Measurements from ENCODE around the gene MEX3D. TPM values are rescaled to one million over a fixed set of nuclear protein-coding genes. Genes with fewer than 3 reads are reported as not detected.

Gene MEX3D
- total RNA-seq, 1 experiment from 2014 or later = 105 TPM

DNA sequence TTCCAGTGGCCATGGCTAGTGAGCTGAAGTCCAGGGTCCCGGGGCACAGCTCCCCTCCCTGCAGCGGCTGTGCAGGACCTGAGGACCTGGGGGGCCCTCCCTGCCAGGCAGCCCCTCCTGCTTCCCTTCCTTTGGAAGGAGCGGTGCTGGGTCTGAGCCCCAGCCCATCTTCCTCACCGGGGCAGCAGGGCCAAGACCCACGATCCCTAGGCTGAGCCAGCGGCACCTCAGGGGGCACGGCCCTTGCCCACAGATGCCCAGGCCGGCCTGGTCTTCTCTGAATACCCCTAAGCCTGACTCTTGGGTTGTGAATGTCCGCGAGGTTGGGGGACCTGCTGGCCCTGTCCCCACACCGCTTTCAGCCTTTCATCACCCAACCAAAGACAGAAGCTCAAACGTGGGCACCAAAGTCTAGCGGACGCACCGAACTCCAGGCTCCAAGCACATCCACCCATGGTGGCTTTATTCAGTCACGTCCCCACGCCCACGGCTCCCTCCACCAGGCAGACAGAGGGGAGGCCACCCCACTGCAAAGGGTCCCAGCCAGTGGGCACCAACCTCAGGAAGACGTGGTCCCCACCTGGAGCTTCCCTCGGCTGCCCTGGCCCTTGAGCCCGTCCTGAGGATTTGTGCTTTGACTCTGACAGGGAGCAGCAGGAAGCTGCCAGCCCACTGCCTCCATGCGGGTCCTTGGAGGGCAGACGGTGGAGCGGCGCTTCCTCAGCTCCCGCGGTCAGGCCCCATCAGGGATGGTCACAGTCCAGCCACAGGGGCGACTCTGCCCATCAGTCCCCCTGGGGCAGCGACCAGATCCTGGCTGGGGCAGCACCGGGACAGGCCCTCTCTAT lies 8.3 kb upstream of the MEX3D start:
- in situ Hi-C loops (cut with HindIII; ENCODE audit: low sequenced_read_pairs) = no loop called here
- no peak for DNase-seq (ENCODE audit: low spot score)

- DNase-seq (ENCODE audit: low spot score) = no peak
- in situ Hi-C loops (cut with HindIII; ENCODE audit: low sequenced_read_pairs) = no loop called here
Observed at GRCh38 chr19:1575323-1576241, 7.5 kb upstream of the MEX3D start.

- no peak for DNase-seq (ENCODE audit: low spot score)
- in situ Hi-C loops (cut with HindIII; ENCODE audit: low sequenced_read_pairs) = no loop called here
Observed at GRCh38 chr19:1574354-1575136, 6.4 kb upstream of the MEX3D start.

DNA sequence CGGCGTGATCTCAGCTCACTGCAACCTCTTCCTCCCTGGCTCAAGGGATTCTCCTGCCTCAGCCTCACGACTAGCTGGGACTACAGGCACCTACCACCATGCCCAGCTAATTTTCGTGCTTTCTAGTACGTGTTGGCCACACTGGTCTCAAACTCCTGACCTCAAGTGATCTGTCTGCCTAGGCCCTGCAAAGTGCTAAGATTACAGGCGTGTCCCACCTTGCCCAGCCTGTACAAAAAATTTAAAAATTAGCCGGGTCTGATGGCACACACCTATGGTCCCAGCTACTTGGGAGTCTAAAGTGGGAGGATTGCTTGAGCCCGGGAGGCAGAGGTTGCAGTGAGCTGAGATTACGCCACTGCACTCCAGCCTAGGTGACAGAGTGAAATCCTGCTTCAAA lies 4.7 kb upstream of the MEX3D start:
- in situ Hi-C loops (cut with HindIII; ENCODE audit: low sequenced_read_pairs) = no loop called here
- no peak for DNase-seq (ENCODE audit: low spot score)

DNA sequence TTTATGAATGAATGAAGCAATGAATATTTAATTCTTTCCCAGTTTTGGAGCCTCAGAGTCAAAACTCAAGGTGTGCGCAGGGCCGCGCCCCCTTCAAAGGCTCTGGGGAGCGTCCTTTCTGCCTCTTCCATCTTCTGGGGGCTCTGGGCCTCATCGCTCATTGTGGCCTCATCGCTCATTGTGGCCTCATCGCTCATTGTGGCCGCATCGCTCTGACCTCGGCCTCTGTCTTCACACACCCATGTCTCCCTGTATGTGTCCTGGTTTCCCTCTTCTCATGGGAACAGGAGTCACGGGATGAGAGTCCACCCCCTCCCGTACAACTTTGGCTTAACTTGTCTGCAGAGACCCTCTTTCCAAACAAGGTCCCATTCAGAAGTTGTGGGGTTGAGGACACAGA lies 3.2 kb upstream of the MEX3D start:
- in situ Hi-C loops (cut with HindIII; ENCODE audit: low sequenced_read_pairs) = no loop called here
- DNase-seq (ENCODE audit: low spot score) = no peak

- in situ Hi-C loops (cut with HindIII; ENCODE audit: low sequenced_read_pairs) = no loop called here
- DNase-seq (ENCODE audit: low spot score) = no peak
Observed at GRCh38 chr19:1570836-1571235, 2.7 kb upstream of the MEX3D start.

DNA sequence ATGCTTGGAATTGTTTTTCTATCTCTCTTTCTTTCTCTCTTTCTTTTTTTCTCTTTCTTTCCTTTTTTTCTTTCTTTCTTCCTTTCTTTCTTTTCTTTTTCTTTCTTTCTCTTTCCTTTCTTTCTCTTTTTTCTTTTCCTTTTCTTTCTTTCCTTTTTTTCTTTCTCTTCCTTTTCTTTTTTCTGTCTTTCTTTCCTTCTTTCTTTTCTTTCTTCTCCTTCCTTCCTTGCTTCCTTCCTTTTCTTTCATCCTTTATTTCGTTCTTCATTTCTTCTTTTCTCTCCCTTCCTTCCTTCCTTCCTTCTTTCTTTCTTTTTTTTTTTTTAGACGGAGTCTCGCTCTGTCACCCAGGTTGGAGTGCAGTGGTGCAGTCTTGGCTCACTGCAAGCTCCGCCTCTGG lies 1.9 kb upstream of the MEX3D start:
- DNase-seq (ENCODE audit: low spot score) = no peak
- in situ Hi-C loops (cut with HindIII; ENCODE audit: low sequenced_read_pairs) = no loop called here

DNA sequence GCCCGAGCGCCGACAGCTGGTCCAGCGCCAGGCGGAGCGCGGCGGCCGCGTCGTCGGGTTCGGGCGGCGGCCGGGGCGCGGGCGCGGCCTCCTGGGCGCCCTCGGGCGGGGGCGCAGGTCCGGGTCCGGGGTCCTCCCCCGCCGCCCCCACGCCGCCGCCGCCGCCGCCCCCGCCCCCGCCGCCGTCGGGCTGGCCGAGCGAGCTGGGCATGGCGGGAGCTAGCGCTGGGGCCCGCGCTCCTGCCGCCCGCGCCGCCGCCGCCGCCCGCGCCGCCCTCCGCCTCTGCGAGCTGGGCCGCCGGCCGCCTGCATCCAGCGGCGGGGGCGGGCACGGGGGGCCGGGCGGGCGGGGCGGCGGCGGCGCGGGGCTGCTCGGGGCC lies 287 bp downstream of the MEX3D start:
- in situ Hi-C loops (cut with HindIII; ENCODE audit: low sequenced_read_pairs) = no loop called here
- no peak for DNase-seq (ENCODE audit: low spot score)

DNA sequence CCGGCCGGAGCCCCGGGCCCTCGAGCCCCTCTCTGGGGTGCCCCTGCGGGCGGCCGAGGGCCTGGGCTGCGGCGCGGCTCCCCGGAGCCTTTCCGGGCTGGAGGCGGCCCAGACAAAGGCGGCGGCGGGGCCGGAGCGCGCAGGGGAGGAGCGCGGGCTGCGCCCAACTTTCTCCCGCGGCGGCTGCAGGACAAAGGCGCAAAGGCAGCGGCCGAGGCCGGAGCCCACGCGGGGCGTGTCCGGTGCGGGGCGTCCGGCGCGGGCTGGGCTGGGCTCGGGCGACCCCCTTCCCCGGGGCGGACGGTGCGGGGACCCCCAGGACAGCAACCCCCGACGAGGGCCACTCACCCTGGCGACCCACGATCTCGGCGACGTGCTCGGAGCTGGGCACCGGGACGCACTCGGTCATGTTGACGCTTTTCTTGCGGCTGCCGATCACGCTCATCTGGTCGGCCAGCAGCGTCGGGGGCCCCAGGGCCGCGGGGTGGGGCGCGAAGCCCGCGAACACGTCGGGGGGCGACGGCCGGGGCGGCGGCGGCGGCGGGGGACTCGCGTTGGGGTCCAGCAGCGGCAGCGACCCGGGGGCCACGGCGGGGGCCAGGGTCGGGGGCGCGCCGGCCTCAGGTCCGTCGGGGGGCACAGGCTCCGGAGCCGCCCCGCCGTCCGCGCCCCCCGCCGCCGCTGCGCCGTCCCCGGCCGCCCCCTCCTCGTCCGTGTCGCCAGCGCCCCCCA lies 843 bp downstream of the MEX3D start:
- in situ Hi-C loops (cut with HindIII; ENCODE audit: low sequenced_read_pairs) = no loop called here
- DNase-seq (ENCODE audit: low spot score) = no peak

GRCh38 chr19:1566392-1567115 lies 1.6 kb downstream of the MEX3D start:
- peak; percentile 53 for DNase-seq (ENCODE audit: low spot score)
- in situ Hi-C loops (cut with HindIII; ENCODE audit: low sequenced_read_pairs) = no loop called here

DNA sequence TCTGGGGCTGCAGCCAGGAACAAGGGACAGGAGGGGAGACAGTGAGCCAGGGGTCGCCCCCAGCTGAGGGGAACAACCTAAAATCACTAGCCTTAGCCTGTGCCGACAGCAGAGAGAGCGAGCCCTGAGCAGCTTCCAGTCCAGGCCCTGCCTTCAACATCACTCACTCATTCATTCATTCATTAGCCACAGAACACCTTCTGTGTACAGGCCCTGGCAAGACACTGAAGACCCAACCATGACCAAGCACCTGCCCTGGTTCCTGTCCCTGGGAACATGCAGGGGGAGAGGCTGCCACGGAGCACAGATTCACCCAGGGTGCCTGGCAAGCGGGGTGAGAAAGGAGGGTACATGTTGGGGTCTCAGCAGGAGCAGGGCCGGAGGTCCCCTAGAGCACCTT lies 4.9 kb downstream of the MEX3D start:
- no peak for DNase-seq (ENCODE audit: low spot score)
- in situ Hi-C loops (cut with HindIII; ENCODE audit: low sequenced_read_pairs) = no loop called here

DNA sequence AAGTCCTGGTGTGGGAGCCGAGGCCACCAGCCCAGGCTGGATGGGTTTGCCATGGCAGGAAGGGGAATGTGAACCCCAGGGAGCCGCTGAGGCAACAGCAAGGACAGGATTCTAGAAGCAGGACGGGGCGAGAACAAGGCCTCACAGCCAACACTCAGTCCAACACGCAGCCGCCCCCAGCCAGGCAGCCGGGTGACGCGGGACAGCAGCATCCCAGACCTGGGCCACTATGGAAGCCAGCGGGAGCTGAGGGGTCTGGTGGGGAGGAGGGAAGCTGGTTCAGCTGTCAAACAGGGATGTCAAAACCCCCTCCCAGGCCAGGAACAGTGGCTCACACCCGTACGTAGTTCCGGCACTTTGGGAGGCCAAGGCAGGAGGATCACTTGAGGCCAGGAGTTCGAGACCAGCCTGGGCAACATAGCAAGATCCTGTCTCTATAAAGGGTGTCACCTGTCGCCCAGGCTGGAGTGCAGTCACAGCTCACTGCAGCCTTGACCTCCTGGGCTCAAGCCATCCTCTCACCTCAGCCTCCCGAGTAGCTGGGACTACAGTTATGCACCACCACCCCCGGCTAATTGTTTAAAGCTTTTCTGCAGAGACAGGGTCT lies 6.8 kb downstream of the MEX3D start:
- DNase-seq (ENCODE audit: low spot score) = no peak
- in situ Hi-C loops (cut with HindIII; ENCODE audit: low sequenced_read_pairs) = no loop called here

DNA sequence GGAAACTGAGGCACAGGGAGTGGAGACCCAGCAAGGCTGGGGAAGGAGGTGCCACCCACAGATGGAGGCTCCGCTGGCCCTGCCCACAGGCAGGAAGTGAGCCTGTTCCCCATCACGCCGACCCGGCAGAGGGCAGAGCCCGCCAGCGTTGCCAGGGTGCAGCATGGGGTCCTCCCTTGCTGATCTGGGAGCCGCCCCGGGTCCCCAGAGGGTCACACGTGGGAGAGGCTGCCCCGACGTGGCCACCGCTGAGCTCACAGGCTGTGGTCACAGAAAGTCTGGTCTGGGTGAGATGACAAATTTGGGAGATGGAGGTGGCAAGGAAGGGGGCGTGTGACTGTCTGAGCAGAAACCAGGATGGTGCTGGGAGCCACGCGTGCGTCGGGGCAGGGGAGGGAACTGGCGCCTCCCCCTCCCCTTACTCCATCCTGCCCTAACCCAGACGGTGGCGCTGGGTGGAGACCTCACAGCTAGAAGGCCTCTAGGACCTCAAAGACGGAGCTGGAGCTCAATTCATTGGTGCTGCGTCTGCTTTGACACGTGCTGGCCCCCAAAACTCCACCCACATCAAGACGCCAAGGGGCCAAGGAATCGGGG lies 7.7 kb downstream of the MEX3D start:
- DNase-seq (ENCODE audit: low spot score) = no peak
- in situ Hi-C loops (cut with HindIII; ENCODE audit: low sequenced_read_pairs) = no loop called here

DNA sequence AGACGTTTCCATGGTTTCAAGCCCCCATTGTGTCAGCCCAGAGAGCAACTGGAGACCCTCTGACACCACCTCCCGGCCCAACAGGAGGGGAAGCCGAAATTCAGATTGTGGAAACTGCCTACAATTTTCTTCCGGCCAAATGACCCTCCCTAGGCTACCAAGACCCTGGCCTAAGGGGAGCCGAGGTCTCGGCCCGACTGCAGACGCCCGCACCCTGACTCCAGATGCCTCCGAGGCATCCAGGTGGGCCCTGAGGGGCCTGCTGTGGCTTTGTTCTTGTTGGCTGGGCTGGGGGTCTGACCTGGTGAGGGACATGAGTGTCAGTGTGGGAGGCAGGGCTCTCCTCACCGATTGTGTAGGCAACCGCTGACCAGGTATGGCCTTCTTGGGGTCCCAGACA lies 9.6 kb downstream of the MEX3D start:
- in situ Hi-C loops (cut with HindIII; ENCODE audit: low sequenced_read_pairs) = no loop called here
- no peak for DNase-seq (ENCODE audit: low spot score)

- in situ Hi-C loops (cut with HindIII; ENCODE audit: low sequenced_read_pairs) = no loop called here
- DNase-seq (ENCODE audit: low spot score) = no peak
Observed at GRCh38 chr19:1556390-1557070, 11.6 kb downstream of the MEX3D start.

DNA sequence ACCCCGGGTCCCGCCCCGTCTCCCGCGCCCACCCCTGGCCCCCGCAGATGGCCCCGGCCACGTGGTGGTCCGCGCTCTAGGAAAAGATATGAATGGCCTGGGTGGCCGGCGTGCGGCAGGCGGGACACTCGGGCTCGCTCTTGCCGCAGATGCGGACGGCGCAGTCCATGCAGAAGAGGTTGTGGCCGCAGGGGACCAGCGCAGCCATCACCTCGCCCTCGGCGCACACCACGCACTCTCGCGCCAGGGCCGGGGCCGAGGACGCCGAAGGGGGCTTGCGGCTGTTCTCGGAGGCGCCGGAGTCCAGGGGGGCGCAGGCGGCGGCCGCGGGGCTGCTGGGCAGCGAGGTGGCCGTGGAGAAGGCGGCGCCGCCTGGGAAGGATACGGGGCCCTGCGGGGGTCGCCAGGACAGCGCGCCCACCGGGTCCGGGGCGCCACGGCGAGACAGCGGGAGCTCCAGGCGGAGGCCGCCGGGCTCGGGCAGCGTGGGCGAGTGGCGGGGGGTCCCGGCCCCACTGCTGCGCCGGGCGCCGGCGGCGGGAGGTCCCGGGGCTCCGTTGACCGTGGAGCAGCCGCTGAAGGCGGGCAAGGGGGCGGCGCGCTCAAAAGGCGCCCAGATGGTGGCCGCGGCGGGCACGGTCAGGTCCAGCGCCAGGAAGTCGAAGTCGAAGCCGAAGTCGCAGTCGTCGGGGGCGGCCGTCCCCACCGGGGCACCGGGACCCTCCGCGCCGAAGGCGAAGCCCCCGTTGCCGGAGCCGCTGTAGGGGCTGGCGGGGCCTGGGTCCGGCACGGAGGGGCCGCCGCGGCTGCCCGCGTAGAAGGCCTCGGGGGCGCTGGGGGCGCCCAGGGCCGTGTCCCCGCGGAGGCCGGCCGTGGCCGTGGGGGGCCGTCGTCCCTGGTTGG lies 12.4 kb downstream of the MEX3D start:
- in situ Hi-C loops (cut with HindIII; ENCODE audit: low sequenced_read_pairs) = no loop called here
- DNase-seq (ENCODE audit: low spot score) = no peak
